Measurements from ENCODE around the gene DNAJC6.
"Not testable (repeated sequence)": the region's sequence is repeated elsewhere in the genome, so short reads cannot be mapped to it uniquely, and the experiment has no call there.

The DNAJC6 gene

GRCh38 chr1:65429078-65429477 lies 119.7 kb downstream of the DNAJC6 start:
- no peak for DNase-seq (ENCODE audit: low read depth)

GRCh38 chr1:65429806-65430205 lies 120.5 kb downstream of the DNAJC6 start:
- DNase-seq (ENCODE audit: low read depth) = no peak

- no peak for DNase-seq (ENCODE audit: low read depth)
Measured at GRCh38 chr1:65431111-65431705, 121.9 kb downstream of the DNAJC6 start.

DNA sequence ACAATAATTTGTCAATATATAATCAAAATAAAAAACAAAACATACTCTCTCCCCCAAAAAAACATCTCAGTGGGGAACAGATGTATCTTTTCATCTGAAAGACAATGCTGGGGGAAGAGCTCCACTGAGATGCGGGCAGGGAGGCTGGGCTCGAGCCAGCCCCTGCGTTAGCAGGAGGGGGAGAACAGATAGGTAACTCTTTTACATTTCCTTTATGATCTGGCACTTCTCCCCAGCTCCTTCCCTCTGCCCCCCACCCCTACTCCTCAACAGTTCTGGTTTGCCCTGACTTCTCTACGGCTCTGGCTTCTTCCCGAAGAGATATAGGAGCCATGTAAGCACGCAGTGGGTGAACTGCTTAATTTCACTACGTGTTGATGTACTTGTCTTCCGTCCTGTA lies 123.6 kb downstream of the DNAJC6 start:
- no peak for DNase-seq (ENCODE audit: low read depth)

DNA sequence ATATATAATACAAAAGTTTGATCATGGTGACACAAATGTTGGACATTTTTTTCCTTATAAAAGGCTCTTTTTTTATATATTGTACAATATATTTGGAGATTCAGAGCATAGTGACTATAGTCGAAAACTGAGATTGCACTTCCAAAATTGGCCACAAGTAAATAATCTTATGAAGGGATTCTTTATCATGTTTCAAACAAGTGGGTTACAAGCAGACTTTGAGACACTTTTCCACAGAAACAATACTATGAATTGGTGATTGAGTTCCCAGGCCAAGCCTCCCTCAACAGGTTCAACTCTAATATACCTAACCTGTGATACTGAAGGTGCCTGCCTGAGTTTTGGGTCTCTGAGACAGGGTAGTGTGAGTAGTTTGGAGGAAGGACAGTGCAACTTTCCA lies 124.9 kb downstream of the DNAJC6 start:
- no peak for DNase-seq (ENCODE audit: low read depth)

DNA sequence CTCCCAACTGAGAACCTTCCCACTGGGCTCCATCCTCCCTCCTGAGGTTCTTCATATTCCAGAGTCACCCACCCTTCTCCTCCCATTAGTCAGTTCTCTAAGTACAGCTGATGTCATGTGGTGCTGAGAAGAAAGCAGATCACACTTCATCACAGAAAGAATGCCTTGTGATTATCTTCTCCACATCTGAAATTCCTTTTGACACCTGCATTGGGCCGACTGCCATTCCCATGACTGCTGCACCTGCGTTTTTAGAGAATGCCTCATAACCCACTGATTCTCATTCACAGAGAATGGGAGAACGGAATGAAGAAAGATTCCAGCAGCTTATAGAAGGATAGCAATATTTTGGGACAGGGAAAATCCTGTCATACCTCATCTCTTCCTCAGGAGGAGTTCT lies 125.4 kb downstream of the DNAJC6 start:
- DNase-seq (ENCODE audit: low read depth) = no peak

DNA sequence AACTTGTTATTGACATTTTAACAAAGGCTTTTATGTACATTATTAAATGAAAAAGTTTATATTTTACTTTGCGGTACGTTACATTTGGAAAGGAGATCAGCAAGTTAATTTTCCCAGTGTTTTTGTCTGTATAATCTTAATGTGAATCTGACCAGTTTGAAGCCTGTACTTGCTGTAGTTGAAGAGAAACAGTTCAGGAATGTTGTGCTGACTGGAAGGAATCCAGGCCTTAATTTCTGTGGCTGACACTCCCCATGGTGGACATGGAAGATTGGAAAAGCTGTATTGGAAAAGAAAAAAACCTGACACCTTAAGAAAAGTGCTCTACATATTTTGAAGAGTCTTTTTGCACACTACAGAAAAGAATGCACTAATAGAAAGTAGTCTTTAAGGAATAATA lies 126.6 kb downstream of the DNAJC6 start:
- DNase-seq (ENCODE audit: low read depth) = no peak

DNA sequence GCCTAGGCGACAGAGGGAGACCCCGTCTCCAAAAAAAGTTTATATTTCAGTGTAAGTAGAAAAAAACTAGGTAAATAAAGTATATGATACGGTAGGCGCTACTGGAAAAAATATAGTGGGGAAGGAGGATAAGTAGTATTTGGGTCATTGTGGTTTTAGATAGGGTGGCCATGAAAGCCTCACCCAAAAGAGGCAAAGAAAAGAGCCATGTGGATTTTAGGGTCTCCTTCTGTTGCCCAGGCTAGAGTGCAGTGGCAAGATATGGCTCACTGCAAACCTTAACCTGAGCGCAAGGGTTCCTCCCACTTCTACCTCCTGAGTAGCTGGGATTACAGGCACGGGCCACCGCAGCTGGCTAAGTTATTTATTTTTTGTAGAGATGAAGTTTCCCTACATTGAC lies 128.3 kb downstream of the DNAJC6 start:
- DNase-seq (ENCODE audit: low read depth) = no peak

GRCh38 chr1:65440322-65440900 lies 131.1 kb downstream of the DNAJC6 start:
- DNase-seq (ENCODE audit: low read depth) = no peak

- DNase-seq (ENCODE audit: low read depth) = no peak
Measured at GRCh38 chr1:65440915-65441314, 131.6 kb downstream of the DNAJC6 start.

DNA sequence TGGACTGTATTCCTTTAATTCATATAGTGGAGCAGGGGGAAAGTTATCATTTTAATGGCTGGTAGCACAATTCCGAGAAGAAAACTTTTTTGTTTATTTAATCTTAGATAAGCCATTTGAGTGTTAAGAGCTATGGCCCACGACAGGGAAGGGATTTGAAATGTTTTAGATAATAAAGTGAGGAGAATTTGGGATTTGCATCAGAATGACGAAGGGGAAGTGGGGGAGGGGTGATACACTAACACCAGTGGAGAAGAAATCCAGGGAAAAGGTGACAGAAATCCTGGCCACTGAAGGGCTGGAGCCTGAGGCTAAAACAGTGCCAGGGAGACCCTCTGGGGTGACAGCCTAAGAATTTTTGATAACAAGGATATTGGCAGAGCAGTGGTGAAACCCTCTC lies 132.1 kb downstream of the DNAJC6 start:
- DNase-seq (ENCODE audit: low read depth) = no peak

DNA sequence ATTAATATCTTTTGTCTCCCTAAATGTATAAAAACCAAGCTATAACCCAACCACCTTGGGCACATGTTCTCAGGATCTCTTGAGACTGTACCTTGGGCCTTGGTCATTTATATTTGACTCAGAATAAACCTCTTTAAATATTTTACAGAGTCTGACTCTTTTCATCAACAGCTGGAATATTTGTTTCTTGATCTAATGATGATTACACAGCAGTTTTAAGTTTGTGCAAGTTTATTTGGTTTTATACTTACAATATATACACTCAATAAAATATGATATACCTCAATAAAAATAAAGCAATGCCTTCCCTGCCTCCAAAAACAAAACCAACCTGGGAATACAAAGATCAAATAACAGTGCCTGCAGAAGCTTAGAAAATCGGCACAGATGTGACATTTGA lies 133.1 kb downstream of the DNAJC6 start:
- DNase-seq (ENCODE audit: low read depth) = no peak

- DNase-seq (ENCODE audit: low read depth) = no peak
Measured at GRCh38 chr1:65443647-65444046, 134.3 kb downstream of the DNAJC6 start.

- no peak for DNase-seq (ENCODE audit: low read depth)
Measured at GRCh38 chr1:65444128-65444640, 134.8 kb downstream of the DNAJC6 start.

GRCh38 chr1:65445837-65446236 lies 136.5 kb downstream of the DNAJC6 start:
- DNase-seq (ENCODE audit: low read depth) = no peak

DNA sequence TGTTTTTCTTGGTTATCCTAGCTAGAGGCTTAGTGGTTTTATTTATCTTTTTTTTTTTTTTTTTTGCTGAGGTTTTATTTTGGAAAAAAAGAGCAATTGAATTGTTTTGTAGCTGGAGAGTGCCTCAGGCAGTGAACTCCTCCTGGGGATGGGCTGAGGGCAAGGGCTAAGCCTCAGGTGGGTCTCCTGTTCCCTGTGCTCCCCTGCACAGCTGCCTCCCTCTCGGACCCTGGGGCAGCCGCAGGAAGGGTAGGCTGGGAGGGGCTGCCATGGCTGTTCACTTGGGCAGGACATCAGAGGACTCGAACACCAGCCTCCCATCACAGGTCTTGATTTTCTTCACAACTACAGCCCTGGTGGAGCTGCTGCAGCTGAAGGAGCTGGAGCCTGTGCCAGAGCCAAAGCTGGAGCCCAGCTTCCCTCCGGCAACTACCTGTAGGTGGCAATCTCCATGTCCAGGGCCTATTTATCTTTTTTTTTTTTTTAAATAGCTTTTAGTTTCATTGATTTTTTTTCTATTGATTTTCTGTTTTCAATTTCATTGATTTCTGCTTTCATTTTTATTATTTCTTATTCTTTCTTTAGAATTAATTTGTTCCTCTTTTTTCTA lies 140.0 kb downstream of the DNAJC6 start:
- no peak for DNase-seq (ENCODE audit: low read depth)

DNA sequence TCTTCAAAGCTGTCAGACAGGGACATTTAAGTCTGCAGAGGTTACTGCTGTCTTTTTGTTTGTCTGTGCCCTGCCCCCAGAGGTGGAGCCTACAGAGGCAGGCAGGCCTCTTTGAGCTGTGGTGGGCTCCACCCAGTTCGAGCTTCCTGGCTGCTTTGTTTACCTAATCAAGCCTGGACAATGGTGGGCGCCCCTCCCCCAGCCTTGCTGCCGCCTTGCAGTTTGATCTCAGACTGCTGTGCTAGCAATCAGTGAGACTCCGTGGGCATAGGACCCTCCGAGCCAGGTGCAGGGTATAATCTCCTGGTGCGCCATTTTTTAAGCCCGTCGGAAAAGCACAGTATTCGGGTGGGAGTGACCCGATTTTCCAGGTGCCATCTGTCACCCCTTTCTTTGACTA lies 146.3 kb downstream of the DNAJC6 start:
- DNase-seq (ENCODE audit: low read depth) = not testable (repeated sequence)

- no peak for DNase-seq (ENCODE audit: low read depth)
Measured at GRCh38 chr1:65456481-65456880, 147.1 kb downstream of the DNAJC6 start.

GRCh38 chr1:65457868-65458267 lies 148.5 kb downstream of the DNAJC6 start:
- no peak for DNase-seq (ENCODE audit: low read depth)

- no peak for DNase-seq (ENCODE audit: low read depth)
Measured at GRCh38 chr1:65458730-65459396, 149.5 kb downstream of the DNAJC6 start.

- DNase-seq (ENCODE audit: low read depth) = no peak
Measured at GRCh38 chr1:65459397-65459768, 150.0 kb downstream of the DNAJC6 start.
